Measurements from ENCODE around the gene TMEM269.
"Not testable (repeated sequence)": the region's sequence is repeated elsewhere in the genome, so short reads cannot be mapped to it uniquely, and the experiment has no call there.

TMEM269 gene

DNA sequence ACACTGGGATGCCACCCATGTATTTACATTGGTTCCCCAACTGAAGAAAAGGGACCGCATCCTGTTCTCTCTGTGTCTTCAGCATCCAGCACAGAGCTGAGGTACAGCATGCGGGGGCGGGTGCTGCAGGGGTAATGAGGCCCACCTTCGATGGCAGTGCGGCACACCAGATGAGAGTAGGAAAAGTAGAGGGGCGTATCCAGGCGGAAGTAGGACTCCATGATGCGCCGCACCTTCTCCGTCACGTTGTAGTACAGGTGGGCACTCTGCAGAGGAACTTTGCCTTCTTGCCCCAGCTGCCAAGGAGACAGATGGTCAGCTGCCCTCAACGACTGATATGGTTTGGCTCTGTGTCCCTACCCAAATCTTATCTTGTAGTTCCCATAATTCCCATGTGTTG lies 34.8 kb upstream of the TMEM269 start:
- Histone ChIP-seq H3K27ac (no peak overlapping the region), H3K4me3 (ENCODE audit: low read depth, low read length) (no peak overlapping the region), H3K36me3 (peaks cover 68% of the 10 kb centered on the region), H3K27me3 (ENCODE audit: insufficient read depth, low read depth, severe bottlenecking) (no peaks in the 10 kb centered on the region), H3K9me3 (ENCODE audit: severe bottlenecking) (no peaks in the 10 kb centered on the region)
- no peak for TF ChIP-seq CTCF (IDR thresholded peaks at IDR 0.05; ENCODE audit: low read depth, low read length)
- no peak for DNase-seq

- H3K9me3 ChIP-seq (ENCODE audit: severe bottlenecking); H3K4me3 ChIP-seq (ENCODE audit: low read depth, low read length); DNase-seq; H3K27me3 ChIP-seq (ENCODE audit: insufficient read depth, low read depth, severe bottlenecking): not testable (repeated sequence)
- peak overlapping the region; percentile 61 for H3K27ac ChIP-seq
- peaks cover 72% of the 10 kb centered on the region for H3K36me3 ChIP-seq
Observed at GRCh38 chr1:42751511-42752070, 33.2 kb upstream of the TMEM269 start.

GRCh38 chr1:42752284-42752683 lies 32.5 kb upstream of the TMEM269 start:
- TF ChIP-seq CTCF (IDR thresholded peaks at IDR 0.05; ENCODE audit: low read depth, low read length): no peak
- Histone ChIP-seq H3K4me3 (ENCODE audit: low read depth, low read length) (no peak overlapping the region), H3K27ac (peak overlapping the region; percentile 61), H3K36me3 (peaks cover 69% of the 10 kb centered on the region), H3K27me3 (ENCODE audit: insufficient read depth, low read depth, severe bottlenecking) (no peaks in the 10 kb centered on the region), H3K9me3 (ENCODE audit: severe bottlenecking) (no peaks in the 10 kb centered on the region)
- DNase-seq: no peak

- Histone ChIP-seq H3K27ac (no peak overlapping the region), H3K36me3 (peaks cover 69% of the 10 kb centered on the region), H3K4me3 (ENCODE audit: low read depth, low read length) (no peak overlapping the region), H3K9me3 (ENCODE audit: severe bottlenecking) (no peaks in the 10 kb centered on the region), H3K27me3 (ENCODE audit: insufficient read depth, low read depth, severe bottlenecking) (no peaks in the 10 kb centered on the region)
- TF ChIP-seq CTCF (IDR thresholded peaks at IDR 0.05; ENCODE audit: low read depth, low read length): no peak
- no peak for DNase-seq
Observed at GRCh38 chr1:42753070-42753469, 31.7 kb upstream of the TMEM269 start.

DNA sequence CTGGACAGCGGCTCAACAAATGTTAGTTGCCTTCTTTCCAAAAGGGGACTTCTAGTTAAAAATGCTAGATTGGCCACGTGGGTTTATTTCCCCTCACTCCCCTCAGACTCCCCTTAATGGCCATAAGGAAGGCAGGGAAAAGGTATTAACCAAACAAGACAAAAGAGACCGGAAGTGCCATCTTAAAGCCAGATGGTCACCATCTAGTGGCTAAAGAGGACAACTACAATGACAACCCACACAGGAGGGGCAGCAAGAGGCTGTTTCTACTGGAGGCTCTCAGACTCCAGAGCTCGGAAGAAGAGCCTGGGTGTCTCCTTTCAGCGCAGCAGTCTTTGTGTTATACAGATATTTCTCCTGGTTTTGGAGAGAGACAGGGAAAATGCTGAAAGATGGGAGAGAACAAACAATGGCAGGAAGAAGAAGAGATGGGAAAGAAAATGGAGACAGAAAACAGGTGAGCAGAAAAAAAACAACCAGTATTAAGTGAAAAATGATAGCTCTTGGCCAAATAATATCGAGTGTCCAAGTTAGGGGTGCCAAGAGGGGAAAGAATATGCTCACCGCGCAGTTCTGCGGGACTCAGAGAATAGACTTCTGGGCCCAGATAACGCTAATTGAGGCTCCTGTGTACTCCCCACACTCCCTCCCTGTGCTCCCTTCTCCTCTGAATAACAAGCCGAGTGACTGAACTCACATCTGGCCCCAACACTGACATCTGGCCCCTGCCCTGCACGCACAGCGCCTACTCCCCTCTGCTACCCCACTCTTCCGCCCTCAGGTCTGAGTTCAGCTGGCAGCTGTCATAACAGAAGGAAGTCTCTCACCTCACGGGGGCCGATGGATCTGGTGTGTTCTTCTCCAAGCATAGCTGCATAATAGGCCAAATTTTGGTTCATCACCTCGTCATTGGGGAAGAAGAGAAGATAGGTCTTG lies 27.6 kb upstream of the TMEM269 start:
- Histone ChIP-seq H3K9me3 (ENCODE audit: severe bottlenecking) (no peaks in the 10 kb centered on the region), H3K36me3 (peaks cover 64% of the 10 kb centered on the region), H3K27me3 (ENCODE audit: insufficient read depth, low read depth, severe bottlenecking) (no peaks in the 10 kb centered on the region), H3K4me3 (ENCODE audit: low read depth, low read length) (no peak overlapping the region), H3K27ac (peak overlapping the region; percentile 85)
- peak; percentile 83 for TF ChIP-seq CTCF (IDR thresholded peaks at IDR 0.05; ENCODE audit: low read depth, low read length)
- peak; percentile 63 for DNase-seq

GRCh38 chr1:42757892-42758275 lies 26.9 kb upstream of the TMEM269 start:
- no peaks in the 10 kb centered on the region for H3K27me3 ChIP-seq (ENCODE audit: insufficient read depth, low read depth, severe bottlenecking)
- no peak overlapping the region for H3K4me3 ChIP-seq (ENCODE audit: low read depth, low read length)
- no peak for DNase-seq
- no peak for TF ChIP-seq CTCF (IDR thresholded peaks at IDR 0.05; ENCODE audit: low read depth, low read length)
- no peak overlapping the region; the same call in 1 of the 2 replicates for H3K27ac ChIP-seq
- peaks cover 57% of the 10 kb centered on the region for H3K36me3 ChIP-seq
- H3K9me3 ChIP-seq (ENCODE audit: severe bottlenecking): no peaks in the 10 kb centered on the region

All from WERI-Rb-1 (cell line).